GM08714 (cell line): ENCODE results near the gene CYGB.
A peak's percentile ranks its signal among the peaks of the same experiment; 100 is the strongest.
"Not testable (repeated sequence)": the region's sequence is repeated elsewhere in the genome, so short reads cannot be mapped to it uniquely, and the experiment has no call there.

Source experiments
- H3K4me3 ChIP-seq: fragments of 200-500 bp; sonication (Bioruptor generic); 2 replicates; pipeline ENCODE4 v1.5.1; 2014; ENCODE audit warnings: mild to moderate bottlenecking, low read length, inconsistent platforms
- ZNF274 ChIP-seq: IDR thresholded peaks from 2 replicates; pipeline ENCODE4 v1.6.1; 2012; ENCODE audit warnings: mild to moderate bottlenecking, low read depth, low read length

CYGB gene

GRCh38 chr17:76530095-76530723 is 7.3 kb downstream of the CYGB start:
- H3K4me3 ChIP-seq = no peak overlapping the region
- no peak for TF ChIP-seq ZNF274

DNA sequence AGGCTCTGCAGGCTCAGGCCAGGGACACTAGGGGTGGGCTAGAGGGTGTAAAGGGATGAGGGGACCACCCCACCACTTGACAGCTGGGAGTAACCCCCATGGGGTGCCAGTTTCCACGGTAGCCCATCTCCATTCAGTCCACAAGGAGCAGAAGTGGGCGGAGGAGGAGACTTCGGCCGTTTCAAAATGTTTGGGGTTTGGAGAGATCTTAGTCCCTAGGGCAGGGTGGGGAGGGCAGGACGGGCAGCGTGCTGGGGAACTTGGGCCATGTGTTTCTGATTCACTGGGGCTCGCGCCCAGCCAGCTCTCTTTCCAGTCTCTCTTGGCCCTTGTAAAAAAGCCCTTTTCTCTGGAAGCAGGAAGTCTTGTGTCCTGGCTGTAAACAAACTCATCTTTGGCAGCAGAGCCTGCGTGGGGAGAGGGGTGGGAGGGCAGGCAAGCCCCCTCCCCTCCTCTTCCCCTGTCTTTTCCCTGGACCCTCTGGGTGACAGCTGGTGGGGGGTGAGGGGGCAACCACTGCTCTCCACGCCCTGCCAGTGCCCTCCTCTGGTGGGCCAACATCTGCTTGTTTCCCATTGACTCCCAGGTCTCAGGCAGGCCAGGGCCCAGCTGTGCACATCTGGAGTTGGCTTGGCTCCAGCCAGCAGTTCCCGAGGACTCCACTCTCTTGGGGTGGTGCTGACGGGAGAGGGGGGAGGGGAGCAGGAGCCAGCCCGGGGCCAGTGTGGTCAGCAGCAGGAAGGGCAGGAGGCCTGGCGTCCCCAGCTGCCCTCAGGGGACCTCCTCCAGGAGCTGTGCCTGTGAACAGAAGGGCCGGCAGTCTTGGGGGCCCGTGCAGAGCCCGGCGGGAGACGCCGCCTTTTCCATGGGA is 8.1 kb downstream of the CYGB start:
- H3K4me3 ChIP-seq = no peak overlapping the region
- TF ChIP-seq ZNF274 = no peak

DNA sequence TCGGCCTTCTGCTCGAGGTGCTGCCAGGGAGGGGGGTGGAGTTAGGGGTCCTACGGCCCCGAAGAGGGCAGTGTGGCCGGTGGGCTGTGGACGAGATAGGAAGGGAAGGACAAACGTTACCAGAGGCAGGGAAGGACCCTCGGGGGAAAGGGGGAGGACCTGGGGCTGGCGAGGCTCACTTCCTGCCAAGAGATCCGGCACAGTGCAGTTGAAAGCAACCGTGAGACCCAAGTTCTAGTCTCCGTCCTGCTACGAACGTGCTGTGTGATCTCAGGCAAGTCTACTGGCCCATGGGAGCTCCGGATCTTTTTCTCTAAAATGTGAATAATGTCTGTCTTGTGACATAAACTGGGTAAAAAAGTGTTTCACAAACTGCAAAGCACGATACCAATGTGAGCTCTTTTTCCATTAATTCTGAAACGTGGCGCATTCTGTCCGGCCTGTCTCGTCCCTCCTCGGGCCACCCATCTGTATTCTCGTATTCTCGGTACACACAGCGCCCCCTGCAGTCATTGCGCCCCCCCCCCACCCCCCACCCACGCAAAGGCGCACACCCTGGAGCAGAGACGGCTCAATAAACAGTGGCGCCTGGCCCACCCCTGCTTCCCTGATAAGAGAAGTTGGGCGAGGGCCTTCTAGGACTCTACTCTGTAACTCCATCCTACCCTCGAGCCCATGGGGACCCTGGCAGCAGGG is 8.8 kb downstream of the CYGB start:
- no peak for TF ChIP-seq ZNF274
- H3K4me3 ChIP-seq = peak overlapping the region; percentile 30; the same call in 1 of the 2 replicates

- H3K4me3 ChIP-seq = peak overlapping the region; percentile 30; the same call in 1 of the 2 replicates
- no peak for TF ChIP-seq ZNF274
Measured at GRCh38 chr17:76528156-76528527, 9.4 kb downstream of the CYGB start.

- H3K4me3 ChIP-seq = peak overlapping the region; percentile 0; the same call in 1 of the 2 replicates
Measured at GRCh38 chr17:76527430-76528111, 9.9 kb downstream of the CYGB start.

DNA sequence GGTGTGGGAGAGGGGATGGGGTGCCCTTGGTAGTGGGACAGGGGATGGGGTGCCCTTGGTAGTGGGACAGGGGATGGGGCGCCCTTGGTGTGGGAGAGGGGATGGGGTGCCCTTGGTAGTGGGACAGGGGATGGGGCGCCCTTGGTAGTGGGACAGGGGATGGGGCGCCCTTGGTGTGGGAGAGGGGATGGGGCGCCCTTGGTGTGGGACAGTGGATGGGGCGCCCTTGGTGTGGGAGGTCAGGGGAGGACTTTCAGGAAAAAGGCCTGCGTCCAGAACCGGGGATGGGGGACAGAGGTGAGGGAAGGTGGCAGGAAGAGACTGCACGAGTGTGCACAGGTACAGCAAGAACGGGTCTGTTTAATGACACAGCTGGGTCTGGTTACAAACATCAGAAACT is 10.5 kb downstream of the CYGB start:
- not testable (repeated sequence) for H3K4me3 ChIP-seq

More at GRCh38 chr17:76527430-76528111, 9.9 kb downstream of the CYGB start:
- no peak for TF ChIP-seq ZNF274

DNA sequence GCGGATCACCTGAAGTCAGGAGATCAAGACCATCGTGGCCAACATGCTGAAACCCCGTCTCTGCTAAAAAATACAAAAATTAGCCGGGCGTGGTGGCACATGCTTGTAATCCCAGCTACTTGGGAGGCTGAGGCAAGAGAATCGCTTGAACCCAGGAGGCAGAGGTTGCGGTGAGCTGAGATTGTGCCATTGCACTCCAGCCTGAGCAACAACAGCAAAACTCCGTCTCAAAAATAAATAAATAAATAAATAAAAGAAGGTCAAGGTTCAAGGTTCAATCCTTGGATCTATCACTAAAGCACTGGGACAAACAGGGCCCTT is 12.0 kb downstream of the CYGB start:
- not testable (repeated sequence) for H3K4me3 ChIP-seq

GRCh38 chr17:76524598-76525512 is 12.7 kb downstream of the CYGB start:
- no peak overlapping the region for H3K4me3 ChIP-seq
- TF ChIP-seq ZNF274 = no peak

DNA sequence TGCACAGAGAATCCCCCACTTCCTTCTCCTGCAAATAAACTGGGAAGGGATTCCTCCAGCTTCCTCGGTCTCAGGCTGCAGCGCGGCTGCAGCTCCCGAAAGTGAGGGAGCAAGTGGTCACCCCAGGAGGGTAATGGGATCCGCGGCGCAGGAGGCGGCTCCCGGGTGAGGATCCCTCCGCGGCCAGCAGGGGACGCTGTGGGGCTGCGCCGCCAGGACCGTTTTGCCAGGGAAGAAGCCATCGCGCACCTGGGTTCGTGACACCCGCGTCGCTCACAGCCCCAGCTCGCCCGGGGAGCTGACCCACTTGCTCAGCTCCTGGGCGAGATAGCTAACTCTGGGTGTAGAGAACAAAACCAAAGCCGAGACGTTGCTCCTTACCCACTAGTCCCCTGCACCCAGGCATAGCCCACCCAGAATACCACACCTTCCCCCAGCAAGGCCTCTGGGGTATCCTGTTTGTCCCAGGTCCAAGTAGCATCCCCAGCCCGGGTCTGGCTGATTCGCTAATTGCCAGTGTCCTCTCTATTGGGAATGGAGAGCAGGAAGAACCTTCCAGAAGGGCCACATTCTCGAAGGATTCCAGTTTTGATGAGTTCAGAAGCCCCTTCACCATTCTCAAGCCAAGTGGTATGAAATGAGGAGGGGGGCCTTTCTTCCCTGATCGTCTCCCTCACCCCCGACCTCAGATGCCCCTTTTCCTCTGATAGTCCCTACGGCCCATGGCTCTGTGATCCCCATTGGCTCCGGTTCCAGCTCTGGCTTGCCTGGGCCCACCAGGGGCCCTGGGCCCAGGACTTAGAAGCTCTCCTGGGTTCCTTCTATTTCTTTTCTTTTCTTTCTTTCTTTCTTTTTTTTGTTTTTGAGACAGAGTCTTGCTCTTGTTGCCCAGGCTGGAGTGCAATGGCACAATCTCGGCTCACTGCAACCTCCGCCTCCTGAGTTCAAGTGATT is 14.1 kb downstream of the CYGB start:
- no peak overlapping the region for H3K4me3 ChIP-seq
- TF ChIP-seq ZNF274 = no peak

GRCh38 chr17:76521683-76522082 is 15.8 kb downstream of the CYGB start:
- not testable (repeated sequence) for H3K4me3 ChIP-seq

GRCh38 chr17:76521262-76521661 is 16.2 kb downstream of the CYGB start:
- H3K4me3 ChIP-seq = no peak overlapping the region
- TF ChIP-seq ZNF274 = no peak
